ENCODE data around the gene XG.
"Not testable (repeated sequence)": the region's sequence is repeated elsewhere in the genome, so short reads cannot be mapped to it uniquely, and the experiment has no call there.

XG gene

DNA sequence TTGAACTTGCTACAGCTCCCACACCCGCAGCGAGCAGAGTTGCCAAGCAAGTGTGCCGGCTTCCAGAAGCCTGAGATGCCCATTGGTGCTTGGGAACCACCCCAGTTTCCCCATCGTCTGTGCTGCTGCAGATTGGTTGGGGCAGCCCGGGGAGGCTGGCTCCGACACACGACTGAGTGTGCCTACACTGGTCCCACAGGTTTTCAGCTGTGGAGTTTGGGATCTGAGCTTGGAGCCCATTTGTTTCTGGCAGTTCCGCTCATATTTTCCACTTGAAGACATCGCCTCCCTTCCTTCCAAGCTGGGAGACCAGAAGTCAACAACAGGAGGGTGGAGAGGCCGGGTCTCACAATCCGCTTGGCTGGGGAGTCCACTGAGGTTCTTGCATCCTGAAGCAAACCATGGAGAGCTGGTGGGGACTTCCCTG, at the start of gene XG:
Gene XG, plus strand, starts transcription at position 167 of the 427 bp plus-strand sequence. Its CDS starts 235 bp downstream, at position 402.
- DNase-seq: not testable (repeated sequence)

GRCh38 chrX:2703991-2704369, 47.9 kb upstream of the XG start:
- no peak for DNase-seq

GRCh38 chrX:2705046-2705832, 46.6 kb upstream of the XG start:
- no peak for DNase-seq

- peak; percentile 75 for DNase-seq
These were observed 44.5 kb upstream of the XG start for GRCh38 chrX:2707334-2707760.

GRCh38 chrX:2708021-2708420, 43.8 kb upstream of the XG start:
- DNase-seq: peak; percentile 29

- DNase-seq: no peak
These were observed 43.1 kb upstream of the XG start for GRCh38 chrX:2708592-2709188.

- no peak for DNase-seq
These were observed 42.3 kb upstream of the XG start for GRCh38 chrX:2709556-2709955.

GRCh38 chrX:2710041-2710840, 41.6 kb upstream of the XG start:
- DNase-seq: peak; percentile 69

- DNase-seq: no peak
These were observed 40.4 kb upstream of the XG start for GRCh38 chrX:2711441-2711840.

DNA sequence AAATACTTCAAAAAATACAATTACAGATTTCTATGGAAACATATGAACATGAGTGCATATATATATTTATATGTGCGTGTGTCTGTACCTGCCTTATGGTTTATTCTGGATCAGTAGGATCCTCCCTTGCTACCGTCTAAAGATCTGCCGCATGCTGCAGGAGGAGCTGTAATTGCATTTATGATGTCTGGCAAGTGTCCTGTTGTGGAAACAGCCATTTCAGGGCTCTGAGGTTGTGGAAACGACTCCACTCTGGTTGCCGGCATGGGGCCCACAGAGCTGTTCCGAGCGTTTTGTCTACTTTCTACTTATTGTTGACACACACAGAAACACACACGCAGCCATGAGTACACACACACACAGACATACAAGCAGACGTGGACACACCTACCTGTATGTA, 39.4 kb upstream of the XG start:
- DNase-seq: no peak

DNA sequence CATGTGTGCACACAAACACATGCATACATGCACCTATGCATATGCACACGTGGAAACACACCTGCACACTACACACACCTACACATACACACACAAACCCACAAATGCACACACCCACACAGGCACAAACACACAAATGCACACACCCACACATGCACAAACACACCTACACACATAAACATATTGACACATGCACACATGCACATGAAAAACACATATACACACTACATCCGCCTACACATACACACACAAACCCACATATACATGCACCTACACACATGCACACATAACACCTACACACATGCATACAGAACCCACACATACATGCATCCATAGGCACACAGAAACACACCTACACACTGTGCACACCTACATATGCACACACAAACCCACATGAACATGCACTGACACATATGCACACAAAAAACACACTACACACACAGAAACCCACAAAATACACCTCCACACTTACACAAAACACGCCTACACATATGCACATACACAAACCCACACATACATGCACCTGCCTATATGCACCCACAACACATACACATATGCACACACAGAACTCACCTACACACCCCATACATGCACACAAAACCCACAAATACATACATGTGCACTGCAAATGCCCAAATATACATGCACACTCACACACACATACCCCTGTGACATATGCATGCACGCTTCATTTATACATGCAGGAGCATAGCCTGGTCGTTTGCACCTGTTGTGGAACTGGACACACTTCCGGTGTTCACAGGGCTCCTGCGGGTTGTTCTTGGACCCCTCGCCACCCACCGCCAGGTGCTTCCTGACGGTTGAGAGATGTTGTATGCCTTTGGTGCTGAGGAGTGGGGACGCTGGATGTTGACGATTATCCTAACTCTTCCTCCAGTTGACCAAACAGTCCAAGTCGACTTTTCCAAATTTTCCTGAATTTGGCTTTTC, 38.7 kb upstream of the XG start:
- no peak for DNase-seq

GRCh38 chrX:2714551-2714950, 37.3 kb upstream of the XG start:
- DNase-seq: no peak

DNA sequence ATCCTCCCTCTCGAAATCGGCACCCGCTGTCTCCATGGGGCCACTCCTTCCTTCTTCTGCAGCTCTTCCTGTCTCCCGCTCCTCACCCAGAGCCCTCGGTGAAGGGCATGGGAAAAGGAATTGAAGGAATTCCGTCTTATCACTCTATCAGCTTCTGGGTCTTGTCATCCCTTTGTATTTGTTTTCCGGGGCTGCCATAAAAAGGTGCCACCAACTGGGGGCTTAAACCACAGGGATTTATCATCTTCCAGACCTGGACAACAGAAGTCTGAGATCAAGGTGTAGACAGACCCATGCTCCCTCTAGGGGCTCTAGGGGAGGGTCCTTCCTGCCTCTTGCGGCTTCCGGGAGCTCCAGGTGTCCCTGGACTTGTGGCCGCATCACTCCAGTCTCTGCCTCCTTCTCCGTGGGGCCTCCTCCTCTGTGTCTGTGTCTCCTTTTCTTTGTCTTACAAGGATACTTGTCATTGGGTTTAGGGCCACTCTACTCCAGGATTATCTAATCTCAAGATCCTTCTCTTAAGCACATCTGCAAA, 36.7 kb upstream of the XG start:
- no peak for DNase-seq

GRCh38 chrX:2717312-2717711, 34.5 kb upstream of the XG start:
- DNase-seq: peak; percentile 26

DNA sequence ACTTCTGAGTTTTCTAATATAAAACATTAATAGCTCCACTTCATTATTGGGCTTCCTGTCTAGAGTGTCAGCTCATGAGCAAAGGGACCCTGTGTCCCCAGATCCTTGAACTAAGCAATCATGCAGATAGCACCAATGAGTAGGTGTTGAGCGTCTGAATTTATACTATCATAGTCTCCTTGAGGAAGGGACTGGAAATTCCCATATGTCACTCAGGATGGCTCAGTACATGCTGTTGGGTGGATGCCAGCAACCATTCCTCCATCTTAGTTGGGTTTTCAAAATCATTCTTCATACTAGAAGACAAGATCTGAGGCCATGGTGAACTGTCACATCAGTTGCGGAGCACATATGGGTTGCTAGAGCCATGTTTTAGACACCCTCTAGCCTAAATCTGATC, 33.0 kb upstream of the XG start:
- DNase-seq: no peak

DNA sequence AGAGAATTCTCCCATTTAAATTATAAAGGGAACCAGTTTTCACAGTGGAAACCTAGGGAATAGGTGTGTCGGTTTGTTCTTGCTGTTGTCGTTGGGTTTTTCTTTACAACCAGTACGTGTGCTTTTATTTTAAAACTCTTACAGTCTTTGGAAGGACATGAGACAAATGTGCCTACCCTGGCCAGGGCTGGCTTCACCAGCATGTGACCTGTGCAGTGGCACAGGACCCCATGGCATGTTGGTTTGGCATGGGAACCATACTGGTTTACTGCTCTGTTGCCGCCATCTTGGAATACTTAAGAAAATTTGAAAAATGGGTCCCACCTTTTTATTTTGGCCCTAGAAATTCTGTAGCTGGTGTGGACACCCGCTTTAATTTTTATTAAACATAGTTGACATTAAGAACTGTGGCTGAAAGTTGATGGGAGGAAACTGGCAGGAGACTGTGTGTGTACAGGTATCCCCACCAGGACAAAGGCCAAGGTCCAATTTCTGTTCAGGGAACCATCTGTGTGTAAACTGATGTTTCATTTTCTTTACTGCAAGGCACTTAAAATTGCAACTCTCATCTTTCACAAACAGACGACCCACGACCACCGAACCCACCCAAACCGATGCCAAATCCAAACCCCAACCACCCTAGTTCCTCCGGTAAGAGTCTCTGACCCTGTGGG, 31.9 kb upstream of the XG start:
- no peak for DNase-seq

GRCh38 chrX:2723286-2723879, 28.5 kb upstream of the XG start:
- no peak for DNase-seq

DNA sequence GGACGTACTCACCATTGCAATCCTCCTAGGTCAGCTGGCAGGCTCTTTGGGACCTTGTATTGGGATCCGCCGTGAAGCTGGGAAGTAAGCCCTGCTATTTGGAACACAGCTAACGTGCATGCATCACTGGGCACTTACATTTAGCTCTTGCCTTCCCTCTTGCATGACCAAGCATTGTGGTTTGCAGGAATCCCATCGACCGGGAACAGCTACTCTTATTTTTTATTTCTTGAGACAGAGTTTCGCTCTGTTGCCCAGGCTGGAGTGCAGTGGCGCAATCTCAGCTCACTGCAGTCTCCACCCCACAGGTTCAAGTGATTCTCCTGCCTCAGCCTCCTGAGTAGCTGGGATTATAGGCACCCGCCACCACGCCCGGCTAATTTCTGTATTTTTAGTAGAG, 24.6 kb upstream of the XG start:
- not testable (repeated sequence) for DNase-seq

- DNase-seq: no peak
These were observed 19.8 kb upstream of the XG start for GRCh38 chrX:2732076-2732475.

DNA sequence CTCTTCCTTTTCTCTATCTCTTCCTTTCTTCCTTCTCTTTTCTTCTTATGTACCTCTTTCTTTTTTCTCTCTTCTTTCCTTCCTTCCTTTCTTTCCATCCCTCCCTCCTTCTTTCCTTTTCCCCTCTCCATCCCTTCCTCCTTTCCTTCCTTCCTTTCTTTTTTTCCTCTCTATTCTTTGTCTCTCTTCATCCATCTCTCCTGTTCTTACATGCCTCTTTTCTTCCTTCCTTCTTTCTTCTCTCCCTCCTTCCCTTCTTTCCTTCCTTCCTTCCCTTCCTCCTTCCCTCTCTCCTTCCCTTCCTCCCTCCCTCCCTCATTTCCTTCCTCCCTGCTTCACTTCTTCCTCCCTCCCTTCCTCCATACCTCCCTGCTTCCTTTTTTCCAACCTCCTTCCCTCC, 19.2 kb upstream of the XG start:
- DNase-seq: no peak

GRCh38 chrX:2733286-2733685, 18.6 kb upstream of the XG start:
- DNase-seq: no peak
